ENCODE data around the gene TMEM181.

TMEM181 gene

DNA sequence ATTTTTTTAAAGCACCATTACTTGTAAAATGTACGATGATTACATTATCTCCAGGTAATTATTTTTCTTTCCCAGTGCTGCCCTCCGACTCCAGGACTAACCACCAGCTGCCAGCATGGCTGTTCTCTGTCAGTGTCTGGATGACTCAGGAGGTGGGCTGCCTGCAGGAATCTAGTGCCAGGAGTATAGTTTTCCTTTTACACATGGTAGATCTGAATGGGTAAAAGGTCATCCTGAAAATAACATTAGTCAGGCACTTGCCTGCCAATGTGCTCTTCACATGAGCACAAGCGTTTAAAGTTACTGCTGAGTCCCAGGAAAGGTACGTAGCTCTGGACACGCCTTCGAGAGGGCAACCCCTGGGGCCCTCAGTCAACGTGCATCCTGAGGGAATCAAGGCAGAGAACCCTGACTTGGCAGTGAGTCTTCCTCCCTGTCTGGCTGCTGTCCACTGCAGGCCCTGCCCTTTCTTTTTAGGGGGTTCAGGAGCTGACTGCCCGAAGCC, 82.3 kb downstream of the TMEM181 start:
- peak overlapping the region; percentile 95 for H3K27ac ChIP-seq
- no peak for TF ChIP-seq CTCF (IDR thresholded peaks at IDR 0.05; ENCODE audit: low read depth, low read length, missing control alignments)
- H3K36me3 ChIP-seq (replicated peaks): peaks cover 11% of the 10 kb centered on the region
- no peaks in the 10 kb centered on the region for H3K27me3 ChIP-seq (replicated peaks)
- H3K4me3 ChIP-seq (ENCODE audit: low read depth, low read length): peak overlapping the region; percentile 6
- DNase-seq: peak; percentile 60
- in situ Hi-C loops (cut with HindIII; ENCODE audit: low pct_ligation_motif_present, low sequenced_read_pairs): no loop called here

DNA sequence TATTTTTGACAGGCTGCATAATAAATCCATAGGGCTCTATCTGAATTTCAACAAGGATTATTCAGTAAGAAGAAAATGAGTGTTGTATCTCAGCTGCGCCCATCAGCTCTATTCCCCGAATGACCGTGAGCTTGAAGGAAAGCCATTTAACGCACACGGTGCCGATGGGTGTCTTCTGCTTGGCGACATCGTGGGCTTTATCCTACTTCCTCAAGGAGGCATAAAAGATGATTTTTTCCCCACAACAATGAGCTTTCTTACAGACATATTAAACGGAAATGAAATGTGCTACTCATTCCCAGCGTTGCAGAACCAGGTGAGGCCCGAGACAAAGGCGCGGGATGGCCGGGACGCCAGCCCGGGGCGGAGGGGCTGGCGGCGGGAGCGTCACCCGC, 83.9 kb downstream of the TMEM181 start:
- peak overlapping the region; percentile 97 for H3K4me3 ChIP-seq (ENCODE audit: low read depth, low read length)
- in situ Hi-C loops (cut with HindIII; ENCODE audit: low pct_ligation_motif_present, low sequenced_read_pairs): no loop called here
- H3K27me3 ChIP-seq (replicated peaks): no peaks in the 10 kb centered on the region
- peaks cover 6% of the 10 kb centered on the region for H3K36me3 ChIP-seq (replicated peaks)
- DNase-seq: no peak
- no peak for TF ChIP-seq CTCF (IDR thresholded peaks at IDR 0.05; ENCODE audit: low read depth, low read length, missing control alignments)
- H3K27ac ChIP-seq: peak overlapping the region; percentile 95

DNA sequence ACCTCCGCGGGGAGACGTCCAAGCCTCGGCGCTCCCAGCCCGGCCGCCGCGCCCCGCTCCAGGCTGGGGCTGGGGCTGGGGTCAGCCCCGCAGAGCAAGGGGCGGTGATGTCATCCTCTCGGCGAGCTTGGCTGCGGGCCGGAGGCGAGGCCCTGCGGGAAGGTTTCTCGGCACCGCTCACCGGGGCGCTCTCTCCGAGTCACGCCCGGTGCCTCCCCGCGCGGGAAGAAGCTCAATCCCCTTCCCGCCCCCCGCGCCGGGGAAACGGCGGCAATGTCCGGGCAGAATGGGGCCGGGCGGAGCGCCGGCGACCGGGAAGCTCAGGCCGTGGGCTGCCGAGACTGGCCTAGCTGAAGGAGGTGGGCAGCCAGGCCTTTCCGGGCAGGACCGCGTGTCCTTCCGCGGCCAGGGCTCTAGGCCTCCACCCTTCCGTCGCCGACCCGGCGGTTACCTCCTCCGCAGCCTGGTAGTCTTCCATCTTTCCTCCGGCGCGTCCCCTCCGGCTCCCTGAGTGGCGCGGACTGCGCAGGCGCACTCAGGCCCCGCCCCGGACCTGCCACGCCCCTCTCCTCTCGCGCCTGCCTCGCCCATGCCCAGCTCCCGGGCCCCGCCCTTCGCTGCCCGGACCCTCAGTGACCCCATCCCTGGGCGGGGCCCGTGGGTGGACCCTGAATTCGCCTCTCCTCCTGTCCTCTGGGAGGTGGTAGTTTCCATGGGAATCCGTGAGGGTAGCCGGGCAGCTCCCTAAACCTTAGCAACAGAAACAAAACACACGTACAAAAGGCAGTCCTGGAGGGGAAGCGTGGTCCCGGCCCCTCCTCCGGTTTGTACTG, 84.6 kb downstream of the TMEM181 start, which contains the start of gene DYNLT1:
Gene DYNLT1, minus strand, starts transcription at position 513 of the 833 bp plus-strand sequence. Its CDS starts 35 bp downstream, at position 478.
- peak; percentile 88 for DNase-seq
- in situ Hi-C loops (cut with HindIII; ENCODE audit: low pct_ligation_motif_present, low sequenced_read_pairs): no loop called here
- TF ChIP-seq CTCF (IDR thresholded peaks at IDR 0.05; ENCODE audit: low read depth, low read length, missing control alignments): no peak
- peak within 1 kb of the TSS; percentile 97 for H3K4me3 ChIP-seq (ENCODE audit: low read depth, low read length)
- H3K36me3 ChIP-seq (replicated peaks): peaks cover 6% of the 10 kb centered on the region
- H3K27ac ChIP-seq: peak within 1 kb of the TSS; percentile 95
- H3K27me3 ChIP-seq (replicated peaks): no peaks in the 10 kb centered on the region

GRCh38 chr6:158645064-158646022, 85.5 kb downstream of the TMEM181 start:
- Histone ChIP-seq H3K27me3 (replicated peaks) (no peaks in the 10 kb centered on the region), H3K36me3 (replicated peaks) (peaks cover 3% of the 10 kb centered on the region), H3K4me3 (ENCODE audit: low read depth, low read length) (peak overlapping the region; percentile 97), H3K27ac (peak overlapping the region; percentile 95)
- DNase-seq: no peak
- TF ChIP-seq CTCF (IDR thresholded peaks at IDR 0.05; ENCODE audit: low read depth, low read length, missing control alignments): no peak
- in situ Hi-C loops (cut with HindIII; ENCODE audit: low pct_ligation_motif_present, low sequenced_read_pairs): no loop called here

DNA sequence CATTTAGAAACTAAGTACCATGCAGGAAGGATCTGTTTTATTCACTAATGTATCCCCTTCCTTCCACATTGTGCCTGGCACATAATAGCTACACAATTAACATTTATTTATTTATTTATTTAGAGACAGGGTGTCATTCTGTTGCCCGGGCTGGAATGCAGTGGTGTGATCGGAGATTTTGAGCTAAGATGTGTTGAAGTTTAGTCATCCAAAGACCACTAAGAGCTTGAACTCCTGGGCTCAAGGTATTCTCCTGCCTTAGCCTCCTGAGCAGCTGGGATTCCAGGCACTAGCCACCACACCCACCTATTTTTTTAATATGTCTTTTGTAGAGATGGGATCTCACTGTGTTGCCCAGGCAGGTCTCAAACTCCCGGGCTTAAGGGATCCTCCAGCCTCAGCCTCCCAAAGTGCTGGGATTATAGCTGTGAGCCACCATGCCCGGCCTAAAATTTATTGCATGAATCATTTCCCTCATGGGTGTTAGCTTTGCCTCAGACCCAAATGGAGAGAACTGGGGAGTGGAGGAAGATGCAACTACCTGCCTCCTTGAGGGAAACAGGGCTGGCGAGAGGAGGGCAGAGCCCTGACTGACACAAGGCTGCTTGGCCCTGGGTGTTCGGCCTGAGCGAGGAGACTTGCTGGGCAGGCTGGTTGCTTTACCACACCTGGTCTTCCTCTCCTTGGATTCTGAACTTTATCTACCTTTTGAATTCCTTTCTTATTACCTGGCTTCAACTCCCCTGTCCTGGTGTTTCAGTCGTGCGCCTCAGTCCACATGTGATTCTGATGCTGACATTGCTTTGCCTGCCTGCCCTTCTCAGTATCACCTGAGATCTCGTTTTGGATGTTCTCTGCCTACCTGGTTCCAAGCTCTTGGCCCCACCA, 86.4 kb downstream of the TMEM181 start:
- H3K36me3 ChIP-seq (replicated peaks): no peaks in the 10 kb centered on the region
- in situ Hi-C loops (cut with HindIII; ENCODE audit: low pct_ligation_motif_present, low sequenced_read_pairs): no loop called here
- no peak overlapping the region for H3K27ac ChIP-seq
- no peak for DNase-seq
- no peaks in the 10 kb centered on the region for H3K27me3 ChIP-seq (replicated peaks)
- no peak for TF ChIP-seq CTCF (IDR thresholded peaks at IDR 0.05; ENCODE audit: low read depth, low read length, missing control alignments)
- no peak overlapping the region for H3K4me3 ChIP-seq (ENCODE audit: low read depth, low read length)

Measured in brain microvascular endothelial cell (primary cell).